Measurements from ENCODE around the gene BNC2.

Gene BNC2

DNA sequence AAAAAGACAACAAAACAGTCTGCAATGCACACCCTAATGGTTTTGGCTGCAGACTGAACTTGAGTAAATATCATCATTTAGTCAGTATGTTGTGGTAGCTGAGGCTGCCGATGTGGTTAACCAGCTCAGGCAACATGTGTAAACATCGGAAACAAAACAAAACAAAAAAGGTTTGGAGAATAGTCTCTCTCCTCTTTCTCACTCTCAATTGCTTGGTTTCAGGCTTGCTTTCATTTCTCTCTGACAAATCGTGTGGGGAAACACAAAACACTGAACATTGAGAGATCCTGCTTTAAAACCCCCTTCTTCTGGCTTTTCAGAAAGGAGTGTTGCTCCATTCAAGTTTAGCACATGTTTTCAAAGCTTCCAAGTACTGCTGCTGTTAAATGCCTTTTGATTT, 453.3 kb downstream of the BNC2 start:
- DNase-seq (ENCODE audit: low read depth) = peak; percentile 94

DNA sequence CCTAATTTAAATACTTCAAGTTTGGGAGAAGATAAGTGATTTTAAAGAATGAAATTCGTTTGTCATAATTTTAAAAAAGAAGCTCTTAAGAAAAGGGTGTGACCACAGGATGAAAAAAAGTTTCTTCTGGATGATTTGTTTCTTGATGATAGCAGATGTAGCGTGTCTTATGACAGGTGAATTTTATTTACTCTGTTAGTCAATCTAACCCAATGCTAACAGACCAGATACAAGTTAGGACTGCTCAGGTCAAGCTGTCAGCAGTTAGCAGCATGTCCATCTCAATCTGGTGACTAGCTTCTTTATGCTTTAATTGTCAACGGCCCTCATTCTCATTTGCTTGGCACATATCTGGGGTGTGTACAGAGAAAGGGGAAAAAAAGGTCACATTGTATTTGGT, 456.0 kb downstream of the BNC2 start:
- DNase-seq (ENCODE audit: low read depth) = no peak

DNA sequence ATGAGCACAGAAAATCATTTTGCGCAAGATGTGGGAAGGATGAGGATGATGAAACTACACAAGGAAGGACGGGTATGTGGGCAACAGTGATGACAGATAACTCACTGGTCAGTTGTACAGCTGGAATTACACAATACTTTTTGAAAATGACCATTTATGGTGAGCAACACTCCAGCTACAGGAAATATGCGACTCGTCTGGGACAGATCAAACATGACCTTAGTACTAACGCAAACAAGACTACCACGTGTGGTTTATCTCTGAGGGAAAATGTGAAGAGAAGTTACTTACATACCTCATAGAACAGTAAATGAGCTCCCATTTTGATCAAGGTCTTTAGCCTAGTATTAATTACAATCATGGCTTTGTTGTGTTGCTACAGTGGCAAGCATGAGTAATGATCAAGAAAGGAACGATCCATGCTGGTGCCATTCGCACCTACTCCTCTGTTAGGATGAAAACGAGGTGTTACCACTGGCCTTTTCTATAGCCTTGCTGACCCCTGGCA, 456.9 kb downstream of the BNC2 start:
- DNase-seq (ENCODE audit: low read depth) = peak; percentile 96

DNA sequence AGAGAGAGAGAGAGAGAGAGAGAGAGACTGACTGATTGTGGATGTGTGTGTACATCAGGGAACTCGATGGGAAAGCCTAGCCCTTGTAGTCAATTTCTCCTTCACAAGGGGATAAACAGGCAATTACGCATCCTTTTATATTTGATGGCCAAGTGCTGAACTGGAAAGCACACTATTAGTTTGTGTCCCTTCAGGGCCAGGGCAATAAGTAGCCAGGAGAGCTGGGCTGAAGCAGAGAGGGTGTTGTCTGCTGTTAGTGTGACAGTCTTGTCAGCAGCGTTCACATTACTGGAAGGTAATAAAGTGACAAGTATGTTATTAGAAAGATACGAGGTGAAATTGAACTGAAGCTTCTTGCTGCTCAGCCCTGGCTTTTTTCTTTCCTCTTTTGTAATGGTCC, 457.7 kb downstream of the BNC2 start:
- no peak for DNase-seq (ENCODE audit: low read depth)

DNA sequence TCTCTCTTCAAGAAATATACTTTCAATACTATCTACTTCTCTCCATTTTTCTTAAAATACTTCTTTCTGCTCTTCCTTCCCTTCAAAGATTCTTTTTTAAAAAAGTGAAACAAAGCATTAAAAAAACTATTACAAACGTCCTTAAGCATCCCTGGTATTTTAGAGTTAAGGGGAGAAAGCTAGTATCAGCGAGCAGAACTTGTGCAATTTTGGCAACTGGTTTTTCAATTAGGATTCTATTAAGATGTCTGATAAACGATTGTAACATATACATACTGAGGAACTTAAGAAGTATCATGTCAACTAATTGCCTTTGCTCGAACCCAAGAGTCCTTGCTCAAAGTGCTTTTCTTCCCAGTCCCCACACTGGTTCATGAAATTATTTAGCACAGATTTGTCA, 459.2 kb downstream of the BNC2 start:
- no peak for DNase-seq (ENCODE audit: low read depth)

DNA sequence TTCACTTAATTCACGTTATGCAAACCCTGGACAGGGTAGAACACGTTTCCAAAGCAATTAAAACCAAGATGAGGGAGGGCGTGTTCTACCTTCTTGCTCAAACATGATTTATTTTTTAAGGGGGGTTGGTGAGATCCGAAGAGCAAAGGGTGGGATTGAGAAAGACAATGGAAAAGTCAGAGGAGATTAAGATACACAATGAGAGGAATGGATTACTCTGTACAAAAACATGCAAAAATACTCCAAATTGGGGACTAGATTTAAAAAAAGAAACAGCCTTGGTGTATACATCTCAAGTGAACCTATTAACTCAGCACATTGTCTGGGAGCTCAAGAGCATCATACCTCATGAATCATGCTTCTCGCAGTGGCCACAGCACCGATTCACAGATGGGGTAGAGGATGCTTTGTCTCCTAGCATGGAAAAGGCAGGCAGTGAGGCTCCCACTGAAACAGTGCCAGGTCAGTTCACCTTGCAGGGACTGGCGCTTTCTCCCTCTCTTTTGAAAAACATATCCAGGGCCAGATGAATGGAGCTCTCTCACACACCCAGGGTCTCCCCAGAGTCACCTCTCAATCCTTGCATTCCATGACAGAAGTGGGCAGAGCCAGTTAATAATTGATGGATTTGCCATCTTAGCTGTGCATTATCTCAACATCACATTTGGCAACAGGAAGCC, 459.7 kb downstream of the BNC2 start:
- DNase-seq (ENCODE audit: low read depth) = no peak

DNA sequence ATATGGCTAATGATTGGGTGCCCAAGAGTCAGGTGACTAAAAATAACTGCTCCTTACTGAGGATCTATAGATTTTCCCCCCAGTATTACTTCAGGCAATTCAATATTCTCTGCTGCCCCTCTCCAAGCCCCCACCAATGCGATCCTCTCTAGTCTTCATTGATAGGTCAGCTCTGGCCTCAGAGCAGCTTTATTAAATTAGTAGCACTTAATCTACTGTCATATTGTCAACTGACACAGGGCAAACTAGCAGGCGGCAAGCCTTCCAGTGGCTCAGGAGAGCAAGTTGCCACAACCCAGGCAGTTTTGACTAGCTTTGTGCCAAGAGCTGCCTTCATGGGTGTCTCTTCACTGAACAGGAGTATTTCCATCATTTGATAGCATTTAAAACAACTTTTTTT, 462.9 kb downstream of the BNC2 start:
- DNase-seq (ENCODE audit: low read depth) = no peak

DNA sequence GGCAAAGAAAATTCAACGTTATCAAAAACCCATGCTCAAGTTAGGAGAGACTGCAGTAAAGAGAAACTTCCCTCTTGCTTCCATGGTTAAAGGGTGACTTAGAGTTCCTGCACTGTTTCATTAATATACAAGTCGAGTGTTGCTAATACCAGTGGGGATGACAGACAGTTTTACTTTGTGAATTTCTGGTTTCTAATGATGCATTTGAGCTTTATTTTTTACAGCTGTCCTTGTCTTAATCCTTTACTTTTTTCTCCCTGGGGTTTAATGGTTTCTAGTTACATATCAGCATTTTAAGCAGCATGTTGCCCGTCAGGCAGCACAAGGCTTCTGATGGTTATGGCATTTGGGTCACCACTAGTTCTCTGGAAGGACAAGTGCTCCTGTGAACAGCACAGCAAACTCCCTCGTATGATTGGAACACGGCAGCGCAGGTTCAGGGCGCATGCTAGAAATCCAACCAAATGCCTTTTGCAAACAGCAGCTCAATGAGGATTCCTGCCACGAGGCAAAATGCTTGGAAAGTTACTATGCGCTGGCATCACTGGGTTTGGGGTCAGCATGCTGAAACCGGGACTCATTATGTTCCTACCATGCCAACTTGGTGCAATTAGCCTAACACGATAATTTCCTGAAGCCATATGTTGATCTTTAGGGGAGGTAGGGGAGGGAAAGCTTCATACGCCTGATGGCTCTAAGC, 463.8 kb downstream of the BNC2 start:
- DNase-seq (ENCODE audit: low read depth) = no peak

DNA sequence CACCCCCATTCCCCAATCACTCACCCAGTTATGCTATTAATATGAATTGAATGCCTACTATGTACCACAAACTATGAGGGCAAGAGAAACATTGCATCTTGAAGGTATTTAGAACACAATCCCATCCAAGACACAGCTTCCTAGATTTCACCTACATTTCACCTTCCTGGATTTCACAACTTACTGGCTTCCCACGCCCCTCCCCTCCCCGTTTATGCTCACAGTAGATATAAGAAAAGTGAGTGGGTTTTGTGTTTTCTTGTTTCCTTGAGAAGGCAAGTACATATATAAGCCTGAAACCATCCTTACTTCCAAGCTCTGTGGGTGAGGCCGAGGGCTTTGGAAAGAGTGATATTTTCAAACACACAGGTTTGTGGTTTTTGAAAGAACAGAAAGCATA, 465.0 kb downstream of the BNC2 start:
- DNase-seq (ENCODE audit: low read depth) = no peak

DNA sequence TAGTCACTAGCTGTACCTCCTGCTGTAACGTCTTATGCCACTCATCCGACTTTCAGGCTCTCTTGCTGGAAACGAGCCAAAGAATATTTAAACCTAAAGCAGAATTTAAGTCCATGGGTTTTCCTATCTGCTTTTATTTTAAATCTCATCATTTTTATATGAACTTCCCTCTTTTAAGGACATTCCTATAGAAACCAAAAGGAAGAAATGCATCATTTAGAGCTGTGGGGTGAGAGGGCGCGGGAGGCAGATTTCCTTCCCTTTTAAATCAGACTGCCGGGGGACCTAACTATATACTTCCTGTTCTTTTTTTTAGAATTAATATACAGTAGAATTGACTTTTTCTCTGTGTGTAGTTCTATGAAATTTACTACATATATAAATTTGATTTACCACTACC, 468.8 kb downstream of the BNC2 start:
- DNase-seq (ENCODE audit: low read depth) = no peak

DNA sequence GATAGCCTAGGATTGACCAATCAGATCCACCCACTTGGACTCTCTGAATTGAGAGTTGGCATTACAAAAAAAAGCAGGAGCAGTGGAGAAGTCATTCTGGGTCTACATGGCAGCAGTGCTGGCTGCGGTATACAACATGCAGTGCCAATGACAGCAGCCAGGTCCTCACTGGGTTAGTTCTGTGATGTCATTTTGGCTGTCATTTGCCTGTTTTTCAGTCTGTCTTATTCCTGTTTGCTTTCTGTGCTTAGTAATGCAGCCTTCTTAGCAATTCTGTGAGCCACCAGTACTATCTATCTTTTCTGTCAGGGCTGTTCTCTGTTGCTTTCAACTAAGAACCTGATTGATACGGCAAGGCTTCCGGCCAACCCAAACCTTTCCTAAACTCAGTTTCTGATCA, 471.8 kb downstream of the BNC2 start:
- DNase-seq (ENCODE audit: low read depth) = no peak

DNA sequence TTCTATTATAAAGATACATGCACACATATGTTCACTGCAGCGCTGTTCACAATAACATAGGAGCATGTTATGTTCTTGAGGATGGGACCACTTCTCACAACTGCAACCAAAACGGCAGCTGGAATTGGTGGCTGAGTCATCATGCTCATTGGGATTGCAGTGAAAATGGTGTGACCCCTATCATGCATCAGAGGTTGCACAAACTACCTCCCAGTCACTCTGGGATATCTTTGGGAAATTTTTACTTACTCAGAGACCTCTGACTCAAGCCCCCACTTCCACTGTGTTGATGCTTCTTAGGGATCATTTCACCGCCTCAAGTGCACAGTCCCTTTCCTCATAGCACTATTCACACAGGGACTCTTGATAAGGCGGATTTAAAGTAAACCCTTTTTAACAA, 474.1 kb downstream of the BNC2 start:
- DNase-seq (ENCODE audit: low read depth) = no peak

DNA sequence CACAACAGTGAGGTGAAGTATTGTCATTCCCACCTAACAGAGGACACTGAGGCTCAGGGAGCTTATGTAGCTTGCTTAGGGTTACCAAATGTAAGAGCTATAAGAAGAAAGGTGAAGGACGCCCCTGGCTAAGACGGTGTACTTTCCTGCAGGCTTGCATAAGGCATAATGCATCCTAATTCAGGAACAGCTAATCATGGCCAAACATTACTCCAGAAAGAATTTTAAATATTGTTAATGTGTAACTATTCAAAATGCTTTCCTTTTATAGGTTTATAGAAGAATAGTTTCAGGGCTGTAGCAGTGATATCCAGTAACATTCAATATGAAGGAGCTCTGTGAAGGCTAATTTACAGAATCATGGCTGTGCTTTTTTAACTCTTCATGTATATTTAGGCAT, 479.1 kb downstream of the BNC2 start:
- DNase-seq (ENCODE audit: low read depth) = no peak

DNA sequence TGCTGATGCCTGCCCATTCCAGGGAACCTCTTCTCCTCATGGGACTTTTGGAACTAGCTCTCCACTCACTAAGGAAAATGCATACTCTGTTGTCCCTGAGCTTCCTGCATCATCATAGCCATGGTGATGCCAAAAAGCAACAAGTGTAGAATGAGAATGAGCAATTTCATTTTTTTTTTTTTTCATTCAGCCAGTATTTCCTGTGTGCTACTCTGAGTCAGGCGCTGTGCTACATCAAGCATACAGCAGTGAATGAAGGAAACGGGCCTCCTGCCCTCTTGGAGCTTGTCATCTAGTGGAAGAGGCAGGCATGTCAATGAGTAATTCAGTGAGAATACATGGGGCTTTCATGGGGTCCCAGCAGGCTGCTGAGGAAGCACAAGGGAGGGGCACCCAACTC, 483.1 kb downstream of the BNC2 start:
- DNase-seq (ENCODE audit: low read depth) = no peak

DNA sequence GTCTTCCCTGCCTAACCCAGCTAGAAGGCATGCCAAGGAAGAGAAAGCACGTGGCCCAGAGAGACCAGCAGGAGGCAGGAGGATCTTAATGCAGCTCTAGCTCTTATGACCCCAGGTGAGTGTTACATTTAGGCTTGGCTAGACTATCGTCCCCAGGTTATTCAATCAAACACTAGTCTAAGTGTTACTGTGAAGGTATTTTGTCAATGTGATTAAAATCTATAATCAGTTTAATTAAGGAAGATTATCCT, 483.7 kb downstream of the BNC2 start:
- DNase-seq (ENCODE audit: low read depth) = no peak

DNA sequence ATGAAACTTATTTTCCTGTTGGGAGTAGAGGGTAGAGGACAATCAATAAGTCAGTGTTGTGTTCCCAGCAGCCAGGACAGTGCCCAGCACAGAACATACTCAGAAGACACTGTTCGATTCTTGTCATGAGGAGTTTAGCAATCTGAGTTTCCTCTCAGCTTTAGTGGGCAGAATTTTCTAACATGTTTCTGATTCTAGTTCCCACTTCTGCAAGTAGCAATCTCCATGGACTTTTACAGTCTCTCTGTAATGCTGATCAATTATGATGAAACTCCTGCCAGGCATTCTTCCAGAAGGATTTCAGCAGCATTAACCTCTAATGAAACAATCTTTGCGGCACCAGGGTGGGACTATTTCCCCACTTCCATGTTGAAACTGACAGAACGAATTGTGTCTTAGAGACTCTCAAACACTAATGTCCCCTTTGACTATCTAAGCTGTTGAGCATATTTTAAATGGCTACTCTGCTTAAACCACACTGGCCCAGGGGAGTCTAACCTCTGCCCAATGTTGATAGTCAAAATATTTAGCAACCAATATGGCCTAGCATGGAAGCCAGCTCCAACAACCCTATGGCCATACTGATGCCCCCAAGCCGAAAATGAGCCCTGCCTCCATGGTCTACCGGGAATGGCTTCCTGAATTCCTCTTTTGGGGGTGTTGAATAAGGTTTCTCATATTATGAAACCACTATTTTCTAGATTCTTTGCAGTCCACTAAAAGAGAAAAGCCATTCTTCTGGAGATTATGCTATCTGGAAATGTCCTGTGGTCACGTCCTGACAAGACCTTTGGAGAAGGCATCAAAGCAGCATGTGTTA, 484.3 kb downstream of the BNC2 start:
- DNase-seq (ENCODE audit: low read depth) = peak; percentile 88

DNA sequence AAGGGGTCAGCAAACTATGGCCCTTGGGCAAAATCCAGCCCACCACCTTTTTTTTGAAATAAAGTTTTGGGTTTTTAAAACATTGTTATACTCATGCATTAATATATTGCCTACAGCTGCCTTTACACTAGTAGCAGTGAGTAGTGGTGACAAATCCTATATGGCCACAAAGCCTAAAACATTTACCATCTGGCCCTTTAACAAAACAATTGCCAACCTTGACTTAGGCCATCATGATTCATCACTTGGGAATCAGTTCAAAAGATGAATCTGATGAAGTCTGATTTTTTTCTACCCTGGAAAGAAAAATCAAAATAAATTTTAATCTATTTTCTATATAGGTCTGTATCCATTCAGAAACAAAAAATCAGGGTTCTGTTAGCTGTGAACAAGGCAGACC, 484.9 kb downstream of the BNC2 start:
- DNase-seq (ENCODE audit: low read depth) = peak; percentile 58

DNA sequence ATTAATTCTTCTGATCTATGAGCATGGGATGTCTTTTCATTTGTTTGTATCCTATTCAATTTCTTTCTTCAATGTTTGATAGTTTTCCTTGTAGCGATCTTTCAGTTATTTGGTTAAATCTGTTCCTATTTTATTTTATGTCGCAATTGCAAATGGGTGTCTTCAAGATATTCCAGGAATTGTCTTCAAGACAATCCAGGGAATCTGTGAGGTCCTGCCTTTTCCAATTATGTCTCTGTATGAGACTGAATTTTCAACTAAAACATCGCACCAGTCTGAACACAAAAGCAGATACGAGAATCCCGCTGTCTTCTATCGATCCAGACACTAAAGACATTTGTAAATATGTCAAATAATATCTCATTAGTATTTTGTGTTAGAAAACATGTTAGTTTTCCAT, 485.5 kb downstream of the BNC2 start:
- DNase-seq (ENCODE audit: low read depth) = no peak

DNA sequence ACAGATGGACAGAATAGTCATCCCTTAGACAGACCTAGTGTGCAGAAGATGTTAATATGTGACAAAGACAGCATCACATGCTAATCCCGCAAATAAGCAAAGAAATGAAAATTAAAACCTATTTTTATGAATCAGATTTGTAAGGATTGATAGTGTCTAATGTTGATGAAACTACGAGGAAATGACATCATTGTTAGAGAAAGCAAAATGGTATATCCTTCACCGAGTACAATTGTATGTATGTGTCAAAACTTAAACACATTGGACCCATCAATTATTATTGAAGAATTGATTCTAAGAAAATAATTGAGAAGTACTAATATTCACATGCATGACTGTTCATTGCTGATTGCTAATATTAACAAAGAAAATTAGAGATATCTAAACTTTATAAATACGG, 493.2 kb downstream of the BNC2 start:
- DNase-seq (ENCODE audit: low read depth) = no peak

DNA sequence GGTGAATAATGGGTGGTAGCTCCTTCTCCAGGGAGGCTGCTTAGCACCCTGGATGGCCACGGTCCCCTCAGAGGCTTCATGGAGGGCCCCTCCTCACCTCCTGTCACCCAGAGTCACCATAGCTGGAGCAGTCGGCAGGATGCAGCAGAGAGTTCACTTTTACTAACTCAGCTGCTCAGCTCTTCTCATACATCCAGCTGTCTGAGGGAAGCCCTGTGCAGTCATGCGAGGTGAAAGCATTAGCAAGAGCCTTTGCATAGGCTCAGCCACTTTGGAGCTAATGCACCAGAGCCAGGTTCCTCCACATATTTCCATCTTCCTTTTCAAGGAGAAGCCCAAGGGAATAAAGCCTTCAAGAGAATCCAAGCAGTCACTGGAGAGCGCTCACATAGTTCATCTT, 499.2 kb downstream of the BNC2 start:
- DNase-seq (ENCODE audit: low read depth) = no peak

DNA sequence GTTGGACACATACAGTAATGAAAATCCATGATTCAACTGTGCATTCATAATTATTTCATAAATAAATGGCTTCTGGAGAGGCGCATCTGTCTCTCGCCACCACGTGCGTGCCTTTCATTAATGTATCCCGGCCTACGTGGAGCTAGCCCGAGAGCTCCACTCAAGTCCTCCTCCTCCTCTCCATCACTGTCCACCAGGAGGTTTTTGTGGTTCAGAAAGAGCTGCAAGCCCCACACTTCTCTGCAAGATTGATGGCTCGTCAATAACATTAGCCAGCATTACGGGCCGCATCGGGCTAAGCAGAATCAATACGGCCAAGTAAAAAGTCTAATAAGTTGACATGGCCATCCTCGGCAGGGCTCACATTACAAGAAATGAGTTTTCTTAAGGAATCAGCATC, 499.8 kb downstream of the BNC2 start:
- no peak for DNase-seq (ENCODE audit: low read depth)

DNA sequence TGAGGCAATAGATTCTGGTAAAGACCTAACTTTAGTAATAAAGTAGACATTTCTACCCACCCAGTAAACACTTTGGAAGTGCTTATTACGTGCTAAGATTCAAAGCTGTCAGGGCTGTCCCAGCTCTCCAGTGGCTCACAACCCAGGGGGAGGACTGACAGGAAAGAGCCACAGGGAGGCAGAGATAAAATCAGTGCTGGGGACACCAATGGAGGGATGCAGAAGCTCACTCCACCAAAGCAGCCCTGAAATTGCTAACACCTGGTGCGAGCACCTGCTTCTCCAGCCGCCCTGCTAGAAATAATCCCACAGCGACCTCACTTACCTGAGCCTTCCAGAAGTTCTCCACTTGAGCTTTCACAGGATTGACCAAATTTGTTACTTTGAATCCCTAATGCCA, 501.0 kb downstream of the BNC2 start:
- no peak for DNase-seq (ENCODE audit: low read depth)

Measured in fibroblast of gingiva (primary cell).